ENCODE measurements around the gene RAD51AP1. TPM values are rescaled to one million over a fixed set of nuclear protein-coding genes. Genes with fewer than 3 reads are reported as not detected.

Gene RAD51AP1
- total and polyA plus RNA-seq, 2 of the 8 experiments (the other 6 are each of a cell fraction or from before 2014, with no cell fraction given) = 29.7 to 48.3 TPM

DNA sequence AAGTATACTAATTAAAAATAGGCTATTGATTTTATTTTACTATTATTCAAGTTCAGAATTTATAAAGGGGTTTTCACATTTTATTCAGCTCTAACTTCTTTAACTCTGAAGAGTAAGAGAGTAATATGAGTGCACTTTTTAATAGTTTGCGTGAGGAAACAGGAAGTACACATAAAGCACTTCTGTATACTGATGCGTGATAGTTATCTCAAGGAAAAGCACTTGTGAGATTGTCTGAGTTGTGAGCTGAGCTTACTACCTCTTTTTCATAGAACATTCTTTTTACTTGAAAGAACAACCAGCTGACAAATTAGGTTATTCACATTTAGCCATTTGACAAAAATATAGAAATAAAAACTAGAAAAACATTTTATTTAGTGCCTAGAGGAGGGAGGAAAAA lies 1.9 kb downstream of the RAD51AP1 start:
- ChIA-PET POLR2A (ENCODE audit: partially characterized antibody) (interaction anchor here (1.7 kb wide), 1 partner anchor 10 kb away, joined by 8 read pairs; no protein-coding TSS in a partner anchor), CTCF (ENCODE audit: partially characterized antibody) (interaction anchor here (0.6 to 1.1 kb wide), 4 partner anchors 64 to 218 kb away, joined by 4 to 5 read pairs (median 4); no protein-coding TSS in a partner anchor)
- Histone ChIP-seq H3K79me1 (ENCODE audit: low read depth, low read length) (no peaks in the 10 kb centered on the region), H2BK15ac (ENCODE audit: low read length) (no peak overlapping the region), H3K56ac (replicated peaks; ENCODE audit: insufficient read length, low read depth, low read length) (no peak overlapping the region), H3K14ac (ENCODE audit: insufficient read length) (no peak overlapping the region), H4K8ac (ENCODE audit: extremely low read depth, insufficient read depth, low read length) (no peak overlapping the region), H3K18ac (ENCODE audit: extremely low read depth, low read length) (no peak overlapping the region), H4K91ac (replicated peaks; ENCODE audit: insufficient read length, low read length) (no peak overlapping the region), H2BK20ac (ENCODE audit: low read length) (no peak overlapping the region), H2AK5ac (ENCODE audit: low read depth, low read length) (no peak overlapping the region), H3K27ac (ENCODE audit: low read depth, low read length) (no peak overlapping the region), H4K5ac (ENCODE audit: insufficient read length, low read depth, low read length) (no peak overlapping the region), H3K23me2 (ENCODE audit: low read depth, low read length) (peaks cover 10% of the 10 kb centered on the region), H3K36me3 (ENCODE audit: control insufficient read depth in 2 of 4, insufficient read depth in 4 of 4, low read length in 3 of 4) (peaks cover 0 to 29% (median 19%) of the 10 kb centered on the region in 4 experiments; a peak in 4 of 8 replicates), H3K27me3 (replicated peaks in 1 of 4; ENCODE audit: control insufficient read depth in 3 of 4, extremely low read depth in 1 of 4, insufficient read depth in 3 of 4, low read length in 3 of 4) (no peaks in the 10 kb centered on the region), H3K4me1 (replicated peaks in 1 of 4; ENCODE audit: control insufficient read depth in 3 of 4, insufficient read depth in 4 of 4, low read length in 3 of 4) (peaks cover 0 to 6% (median 2%) of the 10 kb centered on the region in 4 experiments; a peak in 4 of 7 replicates), H3K79me2 (ENCODE audit: control insufficient read depth in 1 of 2, insufficient read depth in 2 of 2, low read length in 2 of 2) (peaks cover 7 to 45% of the 10 kb centered on the region in 2 experiments), H4K20me1 (replicated peaks in 1 of 2; ENCODE audit: control insufficient read depth in 1 of 2, insufficient read depth in 2 of 2, low read length in 2 of 2) (peaks cover 0 to 2% of the 10 kb centered on the region in 2 experiments), H2BK5ac (ENCODE audit: low read depth, low read length) (no peak overlapping the region), H3K4ac (replicated peaks; ENCODE audit: insufficient read length, low read depth, low read length) (no peak overlapping the region), H3K23ac (ENCODE audit: insufficient read length) (no peak overlapping the region), H2BK120ac (replicated peaks; ENCODE audit: low read depth, low read length) (no peak overlapping the region), H3K4me2 (ENCODE audit: insufficient read depth in 1 of 2, low read depth in 2 of 2, low read length in 2 of 2) (no peak overlapping the region; a peak in 1 of 4 replicates), H2BK12ac (ENCODE audit: low read depth, low read length) (no peak overlapping the region), H3K9me3 (ENCODE audit: insufficient read depth in 2 of 2, low read depth in 1 of 2, low read length in 1 of 2) (no peaks in the 10 kb centered on the region), H2AFZ (ENCODE audit: low read length) (no peak overlapping the region), H3K4me3 (ENCODE audit: extremely low read depth in 1 of 4, insufficient read depth in 2 of 4, low read depth in 3 of 4, low read length in 4 of 4) (no peak overlapping the region), H3K9ac (replicated peaks in 1 of 4; ENCODE audit: extremely low read depth in 1 of 4, low read depth in 3 of 4, low read length in 3 of 4) (no peak overlapping the region)
- DNase-seq (ENCODE audit: low read depth in 1 of 2, low spot score in 2 of 2) (no peak), FAIRE-seq (no peak)
- WGBS, 2 experiments (ENCODE audit: extremely low coverage in 1 of 2, insufficient coverage in 1 of 2, insufficient read length in 1 of 2, insufficient replicate concordance in 2 of 2, low coverage in 1 of 2, low lambda C conversion rate in 2 of 2, missing lambda C conversion rate in 1 of 2) = 88% methylated on average over 2 of the region's 2 CpGs; no CpG with 5 or more reads in 1 of the 2 experiments
- TF ChIP-seq SIN3A (conservative IDR thresholded peaks at IDR 0.05 in 1 of 2, IDR thresholded peaks at IDR 0.05 in 1 of 2; ENCODE audit: low read depth in 1 of 2, low read length in 2 of 2) = no peak
- TF ChIP-seq E2F6 (IDR thresholded peaks at IDR 0.05) = no peak
- no peak for TF ChIP-seq CREB1 (IDR thresholded peaks at IDR 0.05)
